ENCODE measurements around the gene ZNF467.

The ZNF467 gene

GRCh38 chr7:149753375-149754233 is 19.8 kb downstream of the ZNF467 start:
- in situ Hi-C loops (cut with HindIII; ENCODE audit: low sequenced_read_pairs), result no loop called here
- no peak overlapping the region for H3K4me3 ChIP-seq (ENCODE audit: low read depth, low read length)
- peak; percentile 84 for TF ChIP-seq CTCF (IDR thresholded peaks at IDR 0.05; ENCODE audit: low read depth, low read length)
- DNase-seq (ENCODE audit: low read depth, low spot score), result peak; percentile 20

GRCh38 chr7:149752646-149753045 is 20.7 kb downstream of the ZNF467 start:
- no peak for TF ChIP-seq CTCF (IDR thresholded peaks at IDR 0.05; ENCODE audit: low read depth, low read length)
- in situ Hi-C loops (cut with HindIII; ENCODE audit: low sequenced_read_pairs), result no loop called here
- no peak for DNase-seq (ENCODE audit: low read depth, low spot score)
- H3K4me3 ChIP-seq (ENCODE audit: low read depth, low read length), result no peak overlapping the region

GRCh38 chr7:149751043-149751775 is 22.2 kb downstream of the ZNF467 start:
- in situ Hi-C loops (cut with HindIII; ENCODE audit: low sequenced_read_pairs), result no loop called here
- H3K4me3 ChIP-seq (ENCODE audit: low read depth, low read length), result no peak overlapping the region
- DNase-seq (ENCODE audit: low read depth, low spot score), result no peak
- no peak for TF ChIP-seq CTCF (IDR thresholded peaks at IDR 0.05; ENCODE audit: low read depth, low read length)

- DNase-seq (ENCODE audit: low read depth, low spot score), result no peak
- H3K4me3 ChIP-seq (ENCODE audit: low read depth, low read length), result no peak overlapping the region
- in situ Hi-C loops (cut with HindIII; ENCODE audit: low sequenced_read_pairs), result no loop called here
- no peak for TF ChIP-seq CTCF (IDR thresholded peaks at IDR 0.05; ENCODE audit: low read depth, low read length)
Measured at GRCh38 chr7:149750122-149750845, 23.1 kb downstream of the ZNF467 start.

- TF ChIP-seq CTCF (IDR thresholded peaks at IDR 0.05; ENCODE audit: low read depth, low read length), result no peak
- in situ Hi-C loops (cut with HindIII; ENCODE audit: low sequenced_read_pairs), result no loop called here
- no peak for DNase-seq (ENCODE audit: low read depth, low spot score)
- H3K4me3 ChIP-seq (ENCODE audit: low read depth, low read length), result no peak overlapping the region
Measured at GRCh38 chr7:149748076-149748874, 25.1 kb downstream of the ZNF467 start.
